SK-N-SH (cell line): ENCODE measurements around the gene CGB8. TPM values are rescaled to one million over a fixed set of nuclear protein-coding genes. Genes with fewer than 3 reads are reported as not detected.

Experiments used
- CTCF ChIA-PET: fragments of 300-600, 350-600 bp; formaldehyde crosslinking; extraction: SDS; loops from one replicate; lab custom pipeline; 2021; lab: Yijun Ruan, JAX
- POLR2A ChIA-PET: fragments of 350-600 bp; sonication (Branson Sonifier 250); formaldehyde crosslinking; extraction: SDS; loops from one replicate; lab custom pipeline; 2020; ENCODE audit warnings: antibody characterized with exemption, inconsistent platforms; lab: Yijun Ruan, JAX
- DNase-seq: peaks from one replicate; pipeline ENCODE4 v3.0.0; 2012
- H2AFZ ChIP-seq: fragments of 200-600 bp; sonication (generic); 2 replicates; pipeline ENCODE4 v1.8.1; 2016; ENCODE audit warnings: antibody characterized with exemption, mild to moderate bottlenecking, low read depth
- H3F3A ChIP-seq: fragments of 200-600 bp; sonication (generic); replicated peaks from 2 replicates; pipeline ENCODE3; 2016; ENCODE audit warnings: antibody characterized with exemption, mild to moderate bottlenecking; ENCODE audit not compliant: insufficient read depth
- H3K27ac ChIP-seq, 2 experiments: fragments of 200-500 bp in 1 of 2; fragments of 200-600 bp in 1 of 2; sonication (Bioruptor generic) in 1 of 2; sonication (generic), shearing (Covaris generic) in 1 of 2; 2 replicates each; pipeline versions ENCODE4 v1.5.1 to v1.6.1; 2014 to 2016; ENCODE audit warnings: low read depth in 2 of 2, inconsistent platforms in 1 of 2, low read length in 1 of 2, mild to moderate bottlenecking in 1 of 2, mixed read lengths in 1 of 2
- H3K27me3 ChIP-seq: fragments of 200-600 bp; sonication (generic), shearing (Covaris generic); 2 replicates; pipeline ENCODE4 v1.6.1; 2016; ENCODE audit warnings: mixed run types; ENCODE audit not compliant: insufficient read depth
- H3K36me3 ChIP-seq, 2 experiments: fragments of 200-500 bp in 1 of 2; fragments of 200-600 bp in 1 of 2; sonication (Bioruptor generic) in 1 of 2; sonication (generic) in 1 of 2; replicated peaks in 1 of 2; 2 replicates each; pipeline versions ENCODE3 to v1.5.1; 2014 to 2016; ENCODE audit warnings: low read length in 1 of 2, mild to moderate bottlenecking in 1 of 2; ENCODE audit not compliant: insufficient read depth in 2 of 2, control insufficient read depth in 1 of 2
- H3K4me1 ChIP-seq, 2 experiments: fragments of 200-500 bp in 1 of 2; fragments of 200-600 bp in 1 of 2; sonication (Bioruptor generic) in 1 of 2; sonication (generic), shearing (Covaris generic) in 1 of 2; 2 replicates each; pipeline versions ENCODE4 v1.5.1 to v1.6.1; 2014 to 2016; ENCODE audit warnings: low read depth in 1 of 2, low read length in 1 of 2, mixed run types in 1 of 2; ENCODE audit not compliant: insufficient read depth in 2 of 2, control insufficient read depth in 1 of 2
- H3K4me2 ChIP-seq: fragments of 200-600 bp; sonication (generic), shearing (Covaris generic); 2 replicates; pipeline ENCODE4 v1.6.1; 2017; ENCODE audit warnings: mixed run types
- H3K4me3 ChIP-seq, 2 experiments: fragments of 200-500 bp in 1 of 2; fragments of 200-600 bp in 1 of 2; sonication (Bioruptor generic) in 1 of 2; sonication (generic), shearing (Covaris generic) in 1 of 2; 2 replicates each; pipeline versions ENCODE4 v1.5.1 to v1.8.1; 2014 to 2016; ENCODE audit warnings: low read depth in 2 of 2, inconsistent platforms in 1 of 2, low read length in 1 of 2, mild to moderate bottlenecking in 1 of 2, mixed read lengths in 1 of 2, moderate library complexity in 1 of 2
- H3K79me2 ChIP-seq: fragments of 200-600 bp; sonication (generic); 2 replicates; pipeline ENCODE4 v1.8.1; 2017; ENCODE audit warnings: mild to moderate bottlenecking; ENCODE audit not compliant: insufficient read depth
- H3K9ac ChIP-seq: fragments of 200-600 bp; sonication (generic); 2 replicates; pipeline ENCODE4 v1.6.1; 2017; ENCODE audit warnings: mixed run types
- H3K9me2 ChIP-seq: fragments of 200-600 bp; sonication (generic); 2 replicates; pipeline ENCODE4 v1.6.1; 2017; ENCODE audit warnings: mixed run types
- H3K9me3 ChIP-seq: fragments of 200-600 bp; sonication (generic); 2 replicates; pipeline ENCODE4 v1.6.1; 2017; ENCODE audit warnings: mixed run types, mild to moderate bottlenecking, moderate library complexity
- H4K20me1 ChIP-seq: fragments of 200-600 bp; sonication (generic); 2 replicates; pipeline ENCODE4 v1.6.1; 2017; ENCODE audit warnings: mild to moderate bottlenecking, mixed run types; ENCODE audit not compliant: insufficient read depth
- CHD2 ChIP-seq: fragments of 150-350 bp; IDR thresholded peaks from 2 replicates; pipeline ENCODE4 v1.6.1; 2018; ENCODE audit warnings: low read length; ENCODE audit not compliant: partially characterized antibody
- ELF1 ChIP-seq: IDR thresholded peaks from 2 replicates; pipeline ENCODE4 v1.4.0; 2012
- EP300 ChIP-seq, 2 experiments: IDR thresholded peaks; 2 replicates each; pipeline versions ENCODE4 v1.4.0 to v1.6.1; 2012; ENCODE audit warnings: borderline replicate concordance in 1 of 2, low read depth in 1 of 2, low read length in 1 of 2
- FOXM1 ChIP-seq: IDR thresholded peaks from 2 replicates; pipeline ENCODE4 v1.4.0; 2012; ENCODE audit warnings: low read depth, mild to moderate bottlenecking
- GATA2 ChIP-seq: sonication (generic); formaldehyde crosslinking; IDR thresholded peaks from 2 replicates; pipeline ENCODE4 v1.5.0; 2020; ENCODE audit warnings: mild to moderate bottlenecking, missing genetic modification reagents
- IRF3 ChIP-seq: fragments of 150-350 bp; IDR thresholded peaks from 2 replicates; pipeline ENCODE4 v1.6.1; 2016; ENCODE audit warnings: mild to moderate bottlenecking, low read depth, low read length
- NRF1 ChIP-seq: IDR thresholded peaks from 2 replicates; pipeline ENCODE4 v1.6.1; 2012; ENCODE audit warnings: low read depth, mild to moderate bottlenecking, low read length
- PBX3 ChIP-seq: IDR thresholded peaks from 2 replicates; pipeline ENCODE4; 2012
- POLR2AphosphoS5 ChIP-seq: IDR thresholded peaks from 2 replicates; pipeline ENCODE4 v1.6.1; 2012; ENCODE audit warnings: low read depth, low read length
- RAD21 ChIP-seq: IDR thresholded peaks from 2 replicates; pipeline ENCODE4 v1.6.1; 2012; ENCODE audit warnings: mild to moderate bottlenecking, low read length
- RCOR1 ChIP-seq: fragments of 150-350 bp; IDR thresholded peaks from 2 replicates; pipeline ENCODE4 v1.6.1; 2017; ENCODE audit warnings: antibody characterized with exemption, low read length
- REST ChIP-seq: IDR thresholded peaks from 2 replicates; pipeline ENCODE4 v1.6.1; 2012; ENCODE audit warnings: mild to moderate bottlenecking, low read depth, low read length, moderate library complexity
- TCF12 ChIP-seq: IDR thresholded peaks from 2 replicates; pipeline ENCODE4 v1.4.0; 2012
- USF1 ChIP-seq: IDR thresholded peaks from 2 replicates; pipeline ENCODE4 v1.4.0; 2012; ENCODE audit warnings: low read depth, borderline replicate concordance
- WGBS: methylation state at CpG from one replicate; pipeline ENCODE4 v1.1.6; 2017; ENCODE audit warnings: low lambda C conversion rate; 5-methylcytosine and 5-hydroxymethylcytosine counted together
- polyA plus RNA-seq, 3 experiments: library from polyadenylated mRNA; depleted of rRNA; stranded (reverse); fragments of >200 nt; gene quantifications; 2 replicates each; pipeline ENCODE4 v1.2.3, GENCODE V29; 2012

Gene CGB8
- polyA plus RNA-seq, 1 of the 3 experiments (the other 2 are of a cell fraction) = 0.13 TPM

GRCh38 chr19:49061000-49061399 lies 12.1 kb upstream of the CGB8 start:
- H3K9ac ChIP-seq = no peak overlapping the region
- TF ChIP-seq GATA2 (CRISPR knock-in tag) = no peak
- TF ChIP-seq RAD21 = no peak
- no peak for TF ChIP-seq PBX3
- TF ChIP-seq USF1 = no peak
- no peak for TF ChIP-seq ELF1
- TF ChIP-seq FOXM1 = no peak
- no peak for TF ChIP-seq TCF12
- TF ChIP-seq IRF3 = no peak
- no peak for TF ChIP-seq CHD2
- no peak for TF ChIP-seq NRF1
- TF ChIP-seq POLR2AphosphoS5 = no peak
- TF ChIP-seq RCOR1 = no peak
- no peak for TF ChIP-seq REST
- TF ChIP-seq EP300 (IDR thresholded peaks at IDR 0.05; ENCODE audit: borderline replicate concordance in 1 of 2, low read depth in 1 of 2, low read length in 1 of 2) = no peak
- no peak overlapping the region for H3K27ac ChIP-seq
- H3K4me1 ChIP-seq = peaks cover 0 to 23% of the 10 kb centered on the region in 2 experiments; a peak in 2 of 4 replicates
- ChIA-PET CTCF (interaction anchor here (1.4 to 3.0 kb wide), 4 partner anchors 8 to 147 kb away, joined by 3 to 10 read pairs (median 6); partner anchors contain the start of genes GYS1 and RUVBL2), POLR2A (no interaction called here)
- H3K27me3 ChIP-seq = no peaks in the 10 kb centered on the region
- H3K36me3 ChIP-seq = no peaks in the 10 kb centered on the region
- H3F3A ChIP-seq = peaks cover 12% of the 10 kb centered on the region
- no peak overlapping the region for H3K4me2 ChIP-seq
- DNase-seq = no peak
- peaks cover 66% of the 10 kb centered on the region for H3K79me2 ChIP-seq
- no peak overlapping the region for H2AFZ ChIP-seq
- H3K9me2 ChIP-seq = no peaks in the 10 kb centered on the region
- WGBS = 100% methylated on average over 1 of the region's 2 CpGs
- no peaks in the 10 kb centered on the region for H4K20me1 ChIP-seq
- H3K9me3 ChIP-seq = no peaks in the 10 kb centered on the region
- no peak overlapping the region for H3K4me3 ChIP-seq
